Esophagus mucosa (tissue), 1 donor: Measurements from ENCODE around the gene RBBP8NL. TPM values are rescaled to one million over a fixed set of nuclear protein-coding genes. Genes with fewer than 3 reads are reported as not detected.

Source experiments
- ATAC-seq: fragments of 200-7000 bp; cut with Tn5 transposase; one replicate; pipeline ENCODE4 v1.9.1; 2020
- total RNA-seq: library from RNA; stranded (reverse); gene quantifications from one replicate; pipeline ENCODE4 v1.2.4, GENCODE V29; 2023
- donor health status: DM: yes; HTN: yes; CAD: no.

The RBBP8NL gene
- total RNA-seq, 1 donor from 2014 or later = 5.1 TPM

GRCh38 chr20:62461834-62462233 lies 34.5 kb upstream of the RBBP8NL start:
- ATAC-seq = no peak

- no peak for ATAC-seq
These were observed 33.8 kb upstream of the RBBP8NL start for GRCh38 chr20:62461157-62461556.

- ATAC-seq = no peak
These were observed 33.3 kb upstream of the RBBP8NL start for GRCh38 chr20:62460678-62461077.

GRCh38 chr20:62459488-62459887 lies 32.1 kb upstream of the RBBP8NL start:
- ATAC-seq = no peak

GRCh38 chr20:62458275-62459251 lies 31.2 kb upstream of the RBBP8NL start:
- no peak for ATAC-seq

- ATAC-seq = no peak
These were observed 30.5 kb upstream of the RBBP8NL start for GRCh38 chr20:62457831-62458230.

GRCh38 chr20:62457098-62457497 lies 29.8 kb upstream of the RBBP8NL start:
- no peak for ATAC-seq

GRCh38 chr20:62455929-62456328 lies 28.6 kb upstream of the RBBP8NL start:
- ATAC-seq = no peak

- no peak for ATAC-seq
These were observed 27.7 kb upstream of the RBBP8NL start for GRCh38 chr20:62454904-62455636.

GRCh38 chr20:62453186-62453808 lies 26.0 kb upstream of the RBBP8NL start:
- ATAC-seq = peak; percentile 14

- ATAC-seq = peak; percentile 57
These were observed 25.2 kb upstream of the RBBP8NL start for GRCh38 chr20:62452475-62453095.

- ATAC-seq = no peak
These were observed 24.6 kb upstream of the RBBP8NL start for GRCh38 chr20:62451970-62452369.

- no peak for ATAC-seq
These were observed 23.9 kb upstream of the RBBP8NL start for GRCh38 chr20:62451156-62451767.

GRCh38 chr20:62449951-62450691 lies 22.8 kb upstream of the RBBP8NL start:
- ATAC-seq = no peak

GRCh38 chr20:62448788-62449187 lies 21.4 kb upstream of the RBBP8NL start:
- ATAC-seq = no peak

GRCh38 chr20:62448038-62448437 lies 20.7 kb upstream of the RBBP8NL start:
- no peak for ATAC-seq

- no peak for ATAC-seq
These were observed 19.8 kb upstream of the RBBP8NL start for GRCh38 chr20:62446888-62447869.

GRCh38 chr20:62446481-62446880 lies 19.1 kb upstream of the RBBP8NL start:
- ATAC-seq = no peak

GRCh38 chr20:62445553-62446340 lies 18.4 kb upstream of the RBBP8NL start:
- no peak for ATAC-seq
